Measurements from ENCODE around the gene ENAH. TPM values are rescaled to one million over a fixed set of nuclear protein-coding genes. Genes with fewer than 3 reads are reported as not detected.

ENAH gene
- polyA plus RNA-seq, 3 donors = 0.12 TPM; not detected in 2

DNA sequence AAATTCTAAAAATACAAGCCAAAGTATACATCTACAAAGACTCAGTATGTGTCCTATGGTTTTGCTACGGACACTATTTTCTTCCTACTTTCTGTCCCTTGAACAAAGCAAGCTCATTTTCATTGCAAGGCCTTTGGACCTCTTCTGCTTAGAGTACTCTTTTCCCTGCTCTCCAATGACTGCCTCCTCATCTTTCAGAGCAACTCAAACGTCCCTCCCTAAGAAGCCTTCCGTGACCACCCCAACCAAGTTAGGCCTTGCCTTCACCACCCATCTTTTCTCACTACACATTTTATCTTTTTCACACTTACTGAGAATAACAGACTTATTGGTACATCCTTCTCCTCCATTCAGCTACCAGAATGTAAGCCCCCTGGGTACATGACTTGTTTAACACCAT is 39.9 kb downstream of the ENAH start:
- Mint-ChIP-seq H3K4me1 (no peaks in the 10 kb centered on the region), H3K27ac (no peak overlapping the region), H3K36me3 (no peaks in the 10 kb centered on the region), H3K27me3 (ENCODE audit: low read depth in 3 of 3) (peaks cover 0 to 2% (median 1%) of the 10 kb centered on the region in 3 donors), H3K9me3 (peaks cover 0 to 10% (median 3%) of the 10 kb centered on the region in 7 donors), H3K4me3 (no peak overlapping the region)
- no peaks in the 10 kb centered on the region for H3K79me2 ChIP-seq (ENCODE audit: insufficient read depth, low read length)
- no peak overlapping the region for H3K4me3 ChIP-seq (replicated peaks in 1 of 3; ENCODE audit: low read depth in 2 of 3, low read length in 3 of 3)
- intact Hi-C loops (cut with micrococcal nuclease) = no loop called here
- H3K9ac ChIP-seq (ENCODE audit: insufficient read depth, low read length, poor library complexity, severe bottlenecking) = no peak overlapping the region
- no peak overlapping the region for H3K27ac ChIP-seq (ENCODE audit: low read depth in 1 of 2, low read length in 2 of 2)
- no peak for DNase-seq
- H4K20me1 ChIP-seq (ENCODE audit: insufficient read depth, low read length) = no peaks in the 10 kb centered on the region
- no peaks in the 10 kb centered on the region for H3K27me3 ChIP-seq (ENCODE audit: control insufficient read depth in 2 of 2, insufficient read depth in 2 of 2, low read length in 2 of 2)
- WGBS (ENCODE audit: insufficient coverage) = 100% methylated on average over 2 of the region's 3 CpGs
- no peak overlapping the region for H3K4me2 ChIP-seq (replicated peaks; ENCODE audit: extremely low read depth, low read length, poor library complexity, severe bottlenecking)
- H3K9me3 ChIP-seq (replicated peaks in 1 of 2; ENCODE audit: control insufficient read depth in 1 of 2, insufficient read depth in 1 of 2, low read length in 2 of 2) = no peaks in the 10 kb centered on the region
- no peaks in the 10 kb centered on the region for H3K4me1 ChIP-seq (ENCODE audit: control insufficient read depth in 1 of 2, insufficient read depth in 2 of 2, low read length in 2 of 2)
- TF ChIP-seq, protein P1, sequence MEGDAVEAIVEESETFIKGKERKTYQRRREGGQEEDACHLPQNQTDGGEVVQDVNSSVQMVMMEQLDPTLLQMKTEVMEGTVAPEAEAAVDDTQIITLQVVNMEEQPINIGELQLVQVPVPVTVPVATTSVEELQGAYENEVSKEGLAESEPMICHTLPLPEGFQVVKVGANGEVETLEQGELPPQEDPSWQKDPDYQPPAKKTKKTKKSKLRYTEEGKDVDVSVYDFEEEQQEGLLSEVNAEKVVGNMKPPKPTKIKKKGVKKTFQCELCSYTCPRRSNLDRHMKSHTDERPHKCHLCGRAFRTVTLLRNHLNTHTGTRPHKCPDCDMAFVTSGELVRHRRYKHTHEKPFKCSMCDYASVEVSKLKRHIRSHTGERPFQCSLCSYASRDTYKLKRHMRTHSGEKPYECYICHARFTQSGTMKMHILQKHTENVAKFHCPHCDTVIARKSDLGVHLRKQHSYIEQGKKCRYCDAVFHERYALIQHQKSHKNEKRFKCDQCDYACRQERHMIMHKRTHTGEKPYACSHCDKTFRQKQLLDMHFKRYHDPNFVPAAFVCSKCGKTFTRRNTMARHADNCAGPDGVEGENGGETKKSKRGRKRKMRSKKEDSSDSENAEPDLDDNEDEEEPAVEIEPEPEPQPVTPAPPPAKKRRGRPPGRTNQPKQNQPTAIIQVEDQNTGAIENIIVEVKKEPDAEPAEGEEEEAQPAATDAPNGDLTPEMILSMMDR (IDR thresholded peaks at IDR 0.05) = no peak
- H2AFZ ChIP-seq (ENCODE audit: insufficient read depth, low read depth, low read length, poor library complexity, severe bottlenecking) = no peak overlapping the region
- H3K36me3 ChIP-seq (replicated peaks in 1 of 2; ENCODE audit: control insufficient read depth in 1 of 2, insufficient read depth in 2 of 2, low read length in 2 of 2) = no peaks in the 10 kb centered on the region

- no peaks in the 10 kb centered on the region for H3K4me1 ChIP-seq (ENCODE audit: control insufficient read depth in 1 of 2, insufficient read depth in 2 of 2, low read length in 2 of 2)
- H3K79me2 ChIP-seq (ENCODE audit: insufficient read depth, low read length) = no peaks in the 10 kb centered on the region
- Mint-ChIP-seq H3K36me3 (no peaks in the 10 kb centered on the region), H3K27me3 (ENCODE audit: low read depth in 3 of 3) (peaks cover 2 to 3% (median 2%) of the 10 kb centered on the region in 3 donors), H3K4me1 (no peaks in the 10 kb centered on the region), H3K4me3 (no peak overlapping the region), H3K27ac (no peak overlapping the region), H3K9me3 (peaks cover 0 to 10% (median 3%) of the 10 kb centered on the region in 7 donors)
- H3K36me3 ChIP-seq (replicated peaks in 1 of 2; ENCODE audit: control insufficient read depth in 1 of 2, insufficient read depth in 2 of 2, low read length in 2 of 2) = no peaks in the 10 kb centered on the region
- H3K27me3 ChIP-seq (ENCODE audit: control insufficient read depth in 2 of 2, insufficient read depth in 2 of 2, low read length in 2 of 2) = no peaks in the 10 kb centered on the region
- no peak overlapping the region for H3K4me3 ChIP-seq (replicated peaks in 1 of 3; ENCODE audit: low read depth in 2 of 3, low read length in 3 of 3)
- no peak overlapping the region for H3K4me2 ChIP-seq (replicated peaks; ENCODE audit: extremely low read depth, low read length, poor library complexity, severe bottlenecking)
- no peak overlapping the region for H2AFZ ChIP-seq (ENCODE audit: insufficient read depth, low read depth, low read length, poor library complexity, severe bottlenecking)
- no peaks in the 10 kb centered on the region for H3K9me3 ChIP-seq (replicated peaks in 1 of 2; ENCODE audit: control insufficient read depth in 1 of 2, insufficient read depth in 1 of 2, low read length in 2 of 2)
- intact Hi-C loops (cut with micrococcal nuclease) = no loop called here
- H3K9ac ChIP-seq (ENCODE audit: insufficient read depth, low read length, poor library complexity, severe bottlenecking) = no peak overlapping the region
- H4K20me1 ChIP-seq (ENCODE audit: insufficient read depth, low read length) = no peaks in the 10 kb centered on the region
- H3K27ac ChIP-seq (ENCODE audit: low read depth in 1 of 2, low read length in 2 of 2) = no peak overlapping the region
- no peak for DNase-seq
- TF ChIP-seq, protein P1 (IDR thresholded peaks at IDR 0.05) = no peak
Measured at GRCh38 chr1:225612287-225612686, 40.6 kb downstream of the ENAH start.
